Measurements from ENCODE around the gene TPGS2.

GRCh38 chr18:36772241-36772723 lies 56.5 kb downstream of the TPGS2 start:
- TF ChIP-seq CTCF (conservative IDR thresholded peaks at IDR 0.05 in 1 of 2, IDR thresholded peaks at IDR 0.05 in 1 of 2; ENCODE audit: extremely low read depth in 1 of 2, insufficient read depth in 1 of 2, low read depth in 1 of 2, low read length in 2 of 2) (no peak), EZH2 (IDR thresholded peaks at IDR 0.05; ENCODE audit: borderline replicate concordance, low read length) (no peak)
